ENCODE measurements around the gene EML3.
"Not testable (repeated sequence)": the region's sequence is repeated elsewhere in the genome, so short reads cannot be mapped to it uniquely, and the experiment has no call there.

Gene EML3

DNA sequence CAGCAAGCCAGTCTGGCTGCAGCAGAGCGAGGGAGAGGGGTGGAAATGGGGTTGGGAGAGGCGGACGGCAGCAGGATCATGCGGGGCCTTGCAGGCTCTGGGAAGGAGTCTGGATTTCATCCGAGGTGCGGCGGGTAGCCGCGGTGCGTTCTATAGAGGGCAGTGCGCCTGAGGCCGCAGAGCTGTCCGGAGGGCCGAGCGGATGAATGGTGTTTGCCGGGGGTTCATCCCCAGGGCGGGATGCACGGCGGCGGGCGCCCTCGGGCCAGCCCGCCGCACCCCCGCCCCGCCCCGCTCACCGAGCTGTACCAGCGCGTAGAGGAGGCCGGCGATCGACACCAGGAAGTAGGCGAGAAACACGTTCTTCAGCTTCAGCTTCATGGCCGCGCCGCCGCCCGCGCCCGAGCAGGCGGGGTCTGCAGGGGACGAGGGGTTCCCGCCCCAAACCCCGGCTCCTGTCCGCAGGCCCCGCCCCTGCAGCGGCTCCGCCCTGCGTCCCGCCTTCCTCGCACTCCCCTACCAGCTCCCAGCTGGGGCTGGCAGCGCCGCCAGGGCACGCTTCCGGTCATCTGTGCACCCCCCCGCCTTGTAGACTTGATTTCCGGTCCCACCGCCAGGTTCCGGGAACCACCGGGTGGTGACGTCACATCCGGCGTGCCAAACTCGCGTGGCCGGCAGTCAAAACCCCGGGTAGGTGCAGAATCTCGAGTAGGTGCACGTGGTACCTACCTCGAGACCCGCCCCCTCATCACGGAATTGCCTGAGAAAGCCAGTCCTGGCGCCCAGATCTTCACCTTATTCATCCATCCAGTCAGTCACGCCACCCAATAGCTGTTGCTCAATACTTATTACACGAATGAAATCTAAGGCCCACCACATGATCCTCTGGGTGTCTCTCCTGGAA lies 9.2 kb upstream of the EML3 start, which contains the start of gene B3GAT3:
B3GAT3 (minus strand) TSS at position 420 of the 904 bp plus-strand sequence; CDS start at position 381, 39 bp downstream.
- DNase-seq (ENCODE audit: low read depth), result peak; percentile 96

DNA sequence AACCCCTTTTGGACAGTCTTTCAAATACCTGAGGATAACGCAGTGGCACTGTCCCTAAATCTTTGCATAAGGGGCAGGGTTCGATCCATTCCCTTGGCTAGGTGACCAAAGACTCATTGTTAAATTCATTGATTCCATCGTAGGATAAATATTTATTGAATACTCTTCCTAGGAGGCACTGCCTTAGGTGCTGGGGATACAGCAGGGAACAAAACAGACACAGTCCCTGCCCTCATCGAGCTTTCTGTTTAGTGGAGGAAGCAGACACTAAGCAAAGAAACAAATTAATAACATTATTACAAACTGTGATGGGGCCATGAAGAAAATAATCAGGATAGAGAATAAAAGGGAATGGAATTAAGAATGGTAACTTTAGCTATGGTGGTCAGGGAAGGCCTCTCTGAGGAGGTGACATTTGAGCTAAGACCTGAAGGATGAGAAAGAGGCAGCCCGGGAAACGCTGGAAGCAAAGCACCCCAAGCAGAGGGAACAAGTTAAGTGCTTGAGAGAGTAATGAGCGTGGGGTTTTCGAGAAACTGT lies 8.5 kb upstream of the EML3 start:
- no peak for DNase-seq (ENCODE audit: low read depth)

DNA sequence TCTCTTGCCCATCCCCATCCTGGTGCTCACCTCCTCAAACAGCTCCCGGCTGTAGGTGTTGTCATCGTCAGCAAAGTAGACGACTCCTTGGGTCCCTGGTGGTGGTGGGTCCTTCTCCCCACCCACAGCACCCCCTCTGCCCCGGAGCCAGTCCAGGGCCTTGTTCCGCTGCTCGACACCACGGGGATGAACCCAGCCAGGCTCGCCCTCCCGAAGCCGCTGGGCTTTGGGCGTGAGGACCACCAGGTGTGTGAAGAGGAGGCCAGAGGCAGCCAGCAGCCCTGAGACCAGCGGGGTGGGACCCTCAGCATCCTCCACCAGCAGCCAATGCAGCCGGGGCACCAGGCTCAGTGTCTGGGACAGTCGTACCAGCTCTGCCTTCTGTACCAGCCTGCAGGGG lies 4.4 kb upstream of the EML3 start:
- not testable (repeated sequence) for DNase-seq (ENCODE audit: low read depth)

DNA sequence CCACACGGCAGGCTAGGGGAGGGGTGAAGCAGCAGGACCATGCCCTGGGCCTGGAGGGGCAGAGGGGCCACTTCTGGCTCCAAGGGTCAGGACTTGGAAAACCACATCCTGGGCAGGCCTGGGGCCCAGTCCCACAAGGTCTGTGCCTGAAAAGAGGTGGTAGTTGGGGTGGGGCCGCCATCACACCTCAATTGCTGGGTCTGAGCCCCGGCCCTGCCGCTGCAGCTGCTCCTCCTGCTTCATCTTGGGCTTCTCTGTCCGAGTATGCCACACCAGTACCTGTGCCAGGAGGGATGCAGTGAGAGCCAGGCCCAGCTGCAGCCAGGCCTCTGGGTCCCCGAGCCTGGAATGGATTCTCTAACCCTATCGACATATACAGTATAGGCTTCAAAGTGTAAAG lies 2.9 kb upstream of the EML3 start:
- no peak for DNase-seq (ENCODE audit: low read depth)

DNA sequence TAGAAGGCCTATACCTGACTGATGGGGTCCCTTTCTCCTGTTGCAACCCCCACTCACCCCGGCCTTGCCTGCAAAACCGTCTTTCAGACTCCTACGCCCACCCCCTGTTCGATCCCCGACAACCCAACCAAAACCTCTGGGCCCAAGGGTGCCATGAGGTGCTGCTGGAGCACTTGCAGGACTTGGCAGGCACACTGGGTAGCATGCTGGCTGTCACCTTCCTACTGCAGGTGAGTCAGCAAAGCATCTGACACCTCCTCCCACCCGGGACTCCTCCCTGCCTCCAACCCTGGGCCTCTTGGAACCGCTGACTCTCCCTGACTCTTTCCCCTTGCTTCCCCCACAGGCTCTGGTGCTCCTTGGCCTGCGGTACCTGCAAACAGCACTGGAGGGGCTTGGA lies 1.7 kb upstream of the EML3 start:
- DNase-seq (ENCODE audit: low read depth), result peak; percentile 28

DNA sequence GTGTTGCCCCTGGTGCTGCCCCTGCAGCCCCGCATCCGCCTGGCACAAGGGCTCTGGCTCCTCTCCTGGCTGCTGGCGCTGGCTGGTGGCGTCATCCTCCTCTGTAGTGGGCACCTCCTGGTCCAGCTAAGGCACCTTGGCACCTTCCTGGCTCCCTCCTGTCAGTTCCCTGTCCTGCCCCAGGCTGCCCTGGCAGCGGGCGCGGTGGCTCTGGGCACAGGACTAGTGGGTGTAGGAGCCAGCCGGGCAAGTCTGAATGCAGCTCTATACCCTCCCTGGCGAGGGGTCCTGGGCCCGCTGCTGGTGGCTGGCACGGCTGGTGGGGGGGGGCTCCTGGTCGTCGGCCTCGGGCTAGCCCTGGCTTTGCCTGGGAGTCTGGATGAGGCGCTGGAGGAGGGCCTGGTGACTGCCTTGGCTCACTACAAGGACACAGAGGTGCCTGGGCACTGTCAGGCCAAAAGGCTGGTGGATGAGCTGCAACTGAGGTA lies 760 bp upstream of the EML3 start:
- no peak for DNase-seq (ENCODE audit: low read depth)

DNA sequence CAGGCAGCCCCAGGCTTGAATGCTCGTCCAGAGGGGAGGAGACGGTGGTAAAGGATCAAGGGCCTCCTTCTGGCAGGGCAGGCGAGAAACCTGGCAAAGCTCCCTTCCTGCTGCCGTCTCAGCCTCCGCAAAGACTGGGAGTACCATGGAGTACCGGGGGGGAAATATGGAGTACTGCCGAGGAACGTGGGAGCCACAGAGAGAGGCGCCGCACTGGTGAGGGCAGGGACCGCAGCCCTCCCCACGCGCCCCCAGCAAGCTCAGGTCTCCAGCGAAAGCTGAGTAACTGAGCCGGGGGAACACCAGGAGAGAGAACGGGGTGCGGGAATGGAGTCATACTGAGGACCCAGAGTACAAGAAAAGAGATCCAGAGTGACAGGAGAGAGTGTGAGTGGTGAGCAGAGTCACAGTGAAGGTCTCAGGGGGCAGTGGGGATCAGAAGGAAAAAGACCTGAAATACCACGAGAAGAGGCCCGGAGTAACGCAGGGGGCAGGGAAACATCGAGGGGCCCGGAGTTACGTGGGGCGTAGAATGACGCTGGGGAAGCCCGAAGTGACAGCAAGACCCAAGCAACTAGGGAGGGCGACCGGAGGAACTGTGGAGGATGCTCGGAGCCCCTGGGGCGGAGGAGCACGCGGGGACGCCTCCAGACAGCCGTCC lies 740 bp downstream of the EML3 start:
- peak; percentile 40 for DNase-seq (ENCODE audit: low read depth)

DNA sequence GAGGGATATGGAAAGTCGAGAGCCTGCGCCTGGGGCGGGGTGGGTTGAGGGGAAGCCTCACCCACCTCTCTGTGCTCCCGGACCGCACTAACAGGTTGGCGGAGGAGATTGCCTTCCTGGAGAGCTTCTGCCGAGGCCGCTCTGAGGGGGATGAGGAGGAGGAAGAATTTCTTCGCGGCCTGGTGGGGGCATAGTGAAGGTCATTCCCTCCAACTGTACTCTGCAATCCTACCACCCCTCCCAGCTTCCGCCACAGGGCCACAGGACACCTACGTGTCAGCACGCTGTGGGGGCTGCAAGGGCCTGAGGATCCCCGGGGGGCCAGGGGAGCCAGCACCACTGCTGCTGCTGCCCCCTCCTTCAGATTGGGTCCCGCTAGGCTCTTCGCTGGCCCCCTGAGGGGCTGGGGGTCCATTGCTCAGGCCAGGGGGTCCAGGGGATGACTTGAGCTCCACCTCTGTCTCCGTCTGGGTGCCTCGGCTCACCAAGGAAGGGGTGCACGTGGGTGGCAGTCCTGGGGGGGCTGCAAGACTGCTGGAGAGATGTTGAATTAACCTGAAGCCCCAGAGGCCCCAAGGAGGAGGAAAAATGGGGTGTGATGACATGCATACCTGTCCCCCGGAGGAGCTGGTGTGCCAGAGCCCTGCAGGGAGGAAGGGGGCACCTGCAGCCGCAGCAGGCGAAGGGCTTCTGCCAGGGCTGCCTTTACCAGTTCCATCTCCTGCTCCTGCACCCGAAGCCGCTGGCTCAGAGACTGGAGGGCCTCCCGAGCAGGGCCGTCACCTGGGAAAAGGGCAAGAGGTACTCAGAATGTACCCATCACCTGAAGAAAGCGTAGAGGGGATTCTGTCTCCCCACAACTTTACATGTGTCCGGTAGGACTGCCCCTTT lies 1.5 kb downstream of the EML3 start:
- DNase-seq (ENCODE audit: low read depth), result no peak

DNA sequence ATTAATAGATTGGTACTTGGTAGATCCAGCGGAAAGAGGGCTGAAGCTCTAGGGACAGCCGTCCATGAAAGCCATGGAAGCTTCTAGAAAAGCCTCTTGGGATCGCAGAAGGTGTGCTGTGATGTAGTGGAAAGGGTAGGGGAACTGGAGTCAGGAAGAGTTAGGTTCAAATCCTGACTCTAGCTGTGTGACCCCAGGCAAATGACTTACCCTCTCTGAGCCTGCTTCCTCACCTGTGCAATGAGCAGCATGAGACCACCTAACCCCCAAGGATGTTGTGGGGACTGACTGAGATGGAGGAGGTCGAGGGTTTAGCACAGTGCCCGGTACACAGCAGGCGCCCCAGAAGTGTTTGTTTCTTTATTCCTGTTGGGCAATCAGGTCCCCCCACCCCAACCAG lies 2.2 kb downstream of the EML3 start:
- DNase-seq (ENCODE audit: low read depth), result no peak

DNA sequence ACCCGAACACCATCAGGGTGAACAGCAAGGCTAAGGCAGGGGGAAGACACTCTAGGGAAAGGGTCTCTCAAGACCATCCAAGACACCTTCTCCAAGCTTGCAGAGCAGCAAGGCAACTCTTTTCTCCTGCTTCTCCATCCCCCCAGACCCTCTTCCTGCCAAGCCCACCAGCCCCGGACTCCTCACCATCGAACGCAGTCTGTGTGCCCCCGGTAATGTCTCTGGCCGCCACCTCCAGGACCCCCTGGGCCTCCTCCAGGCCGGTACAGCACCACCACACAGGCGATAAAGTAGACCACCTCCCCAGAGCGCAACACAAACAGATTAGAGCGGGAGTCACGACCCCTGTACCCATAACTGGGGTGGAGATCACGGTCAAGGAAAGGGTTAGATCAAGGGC lies 3.8 kb downstream of the EML3 start:
- DNase-seq (ENCODE audit: low read depth), result no peak

DNA sequence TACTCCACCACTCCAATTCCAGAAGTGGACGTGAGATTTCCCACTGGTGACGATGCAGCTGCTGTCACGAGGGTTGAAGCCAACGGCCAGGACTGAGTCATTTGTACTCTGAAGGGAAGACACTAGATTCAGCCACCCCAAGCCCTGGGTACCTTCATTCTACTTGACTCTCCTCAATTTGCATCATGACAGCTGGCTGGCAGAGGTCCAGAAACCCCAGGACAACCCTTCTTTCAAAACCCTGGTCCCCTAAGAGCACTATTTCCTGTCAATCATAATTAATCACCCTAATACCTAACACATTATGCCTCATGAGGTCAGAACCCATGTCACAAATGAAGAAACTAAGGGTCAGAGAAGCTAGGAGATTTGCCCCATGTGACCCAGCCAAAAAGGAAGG lies 4.9 kb downstream of the EML3 start:
- no peak for DNase-seq (ENCODE audit: low read depth)

DNA sequence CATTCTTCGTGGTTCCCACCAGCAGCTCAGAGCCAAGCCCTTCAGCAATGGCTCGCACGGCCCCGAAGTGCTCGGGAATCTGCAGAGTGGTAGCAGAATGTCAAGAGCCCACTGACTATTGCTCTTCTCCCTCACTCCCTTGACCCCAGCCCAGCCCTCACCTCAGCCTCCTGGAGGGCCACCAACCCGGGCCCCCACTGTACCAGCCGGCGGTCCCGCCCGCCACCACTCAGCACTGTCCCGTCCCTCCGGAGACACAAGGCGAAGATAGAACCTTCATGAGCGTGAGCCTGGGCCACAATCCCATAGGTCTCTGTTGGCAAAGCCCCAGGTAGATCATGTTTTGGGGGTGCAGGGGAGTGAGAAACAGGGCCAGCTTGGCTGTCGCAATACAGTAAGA lies 6.7 kb downstream of the EML3 start:
- no peak for DNase-seq (ENCODE audit: low read depth)

DNA sequence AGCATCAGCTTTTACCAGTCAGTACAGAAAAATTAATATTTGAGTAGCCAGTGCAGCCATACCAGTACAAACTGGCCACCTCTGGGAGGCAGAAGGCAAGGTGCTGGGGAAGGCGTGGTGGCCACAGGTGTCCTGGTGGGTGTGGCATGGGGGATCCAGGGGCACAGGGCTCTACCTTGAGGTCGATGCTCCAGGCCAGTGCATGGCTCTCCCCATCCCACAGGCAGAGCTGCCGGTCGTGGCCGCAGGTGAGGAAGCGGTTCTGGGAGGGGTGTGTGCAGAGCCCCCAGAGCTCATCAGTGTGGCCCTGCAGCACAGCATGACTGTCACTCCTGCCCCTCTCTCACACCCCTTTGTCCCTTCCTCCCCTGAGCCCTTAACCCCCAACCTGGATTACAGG lies 7.1 kb downstream of the EML3 start:
- DNase-seq (ENCODE audit: low read depth), result no peak

DNA sequence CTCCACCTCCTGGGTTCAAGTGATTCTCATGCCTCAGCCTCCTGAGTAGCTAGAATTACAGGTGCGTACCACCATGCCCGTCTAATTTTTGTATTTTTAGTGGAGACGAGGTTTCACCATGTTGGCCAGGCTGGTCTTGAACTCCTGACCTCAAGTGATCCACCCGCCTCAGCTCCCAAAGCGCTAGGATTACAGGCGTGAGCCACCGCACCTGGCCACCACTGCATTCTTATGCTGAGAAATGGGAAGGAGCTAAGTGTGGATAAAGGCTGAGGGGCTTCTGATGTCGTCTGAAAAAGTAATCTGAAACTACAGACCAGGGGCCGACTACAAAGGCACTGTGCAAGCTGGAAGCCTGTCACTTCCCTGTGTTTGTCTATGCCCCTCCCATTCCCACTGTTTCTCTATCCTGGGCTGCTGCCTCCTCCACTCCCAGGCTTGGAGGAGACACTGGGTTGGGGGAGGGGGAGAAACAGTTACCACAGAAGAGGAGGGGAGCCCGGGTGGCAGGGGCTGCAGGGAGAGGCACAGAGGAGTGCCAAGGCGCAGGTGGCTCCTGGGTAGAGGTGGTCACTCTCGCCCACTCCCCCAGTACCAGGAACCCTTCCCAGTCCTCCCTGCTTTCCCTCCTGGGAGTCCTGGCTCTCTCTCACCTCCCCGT lies 8.0 kb downstream of the EML3 start:
- no peak for DNase-seq (ENCODE audit: low read depth)

DNA sequence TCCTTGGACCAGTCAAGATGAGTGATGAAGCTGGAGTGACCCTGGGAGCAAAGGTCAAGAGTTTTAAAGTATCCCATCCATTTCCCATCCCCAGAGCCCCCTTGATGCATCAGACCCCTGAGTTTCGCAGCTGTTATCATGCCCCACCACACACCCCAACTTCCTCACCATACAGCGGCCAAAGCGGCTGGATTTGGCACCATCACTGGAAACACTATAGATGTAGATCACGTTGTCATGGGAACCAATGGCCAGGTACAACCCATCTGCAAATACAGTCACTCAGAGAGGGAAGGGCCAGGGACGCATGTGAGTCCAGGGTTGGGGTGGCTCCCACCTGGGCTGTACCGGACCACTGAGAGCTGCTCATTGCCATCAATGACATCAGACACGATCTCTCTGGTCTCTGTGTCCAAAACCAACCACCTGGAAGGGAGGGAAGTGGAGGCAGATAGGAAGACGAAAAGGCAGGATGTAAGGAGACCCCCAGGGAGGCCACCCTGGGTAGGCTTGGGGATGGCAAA lies 8.7 kb downstream of the EML3 start:
- DNase-seq (ENCODE audit: low read depth), result no peak

DNA sequence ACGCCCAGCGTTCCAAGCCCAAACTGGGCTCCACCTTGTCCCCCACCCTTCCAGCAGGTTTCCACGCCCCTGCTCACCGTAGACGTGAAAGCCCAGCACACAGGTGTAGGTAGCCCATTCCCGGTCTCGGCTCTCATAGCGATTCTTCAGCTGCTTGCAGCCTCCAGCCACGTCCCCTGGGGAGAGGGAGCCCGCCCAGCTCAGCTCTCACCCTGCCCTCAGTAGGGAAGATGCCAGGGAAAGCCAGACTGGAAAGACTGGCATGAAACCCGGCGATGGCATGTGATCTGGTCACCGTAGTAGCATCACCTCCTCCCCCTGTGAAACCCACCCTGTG lies 9.5 kb downstream of the EML3 start:
- no peak for DNase-seq (ENCODE audit: low read depth)

DNA sequence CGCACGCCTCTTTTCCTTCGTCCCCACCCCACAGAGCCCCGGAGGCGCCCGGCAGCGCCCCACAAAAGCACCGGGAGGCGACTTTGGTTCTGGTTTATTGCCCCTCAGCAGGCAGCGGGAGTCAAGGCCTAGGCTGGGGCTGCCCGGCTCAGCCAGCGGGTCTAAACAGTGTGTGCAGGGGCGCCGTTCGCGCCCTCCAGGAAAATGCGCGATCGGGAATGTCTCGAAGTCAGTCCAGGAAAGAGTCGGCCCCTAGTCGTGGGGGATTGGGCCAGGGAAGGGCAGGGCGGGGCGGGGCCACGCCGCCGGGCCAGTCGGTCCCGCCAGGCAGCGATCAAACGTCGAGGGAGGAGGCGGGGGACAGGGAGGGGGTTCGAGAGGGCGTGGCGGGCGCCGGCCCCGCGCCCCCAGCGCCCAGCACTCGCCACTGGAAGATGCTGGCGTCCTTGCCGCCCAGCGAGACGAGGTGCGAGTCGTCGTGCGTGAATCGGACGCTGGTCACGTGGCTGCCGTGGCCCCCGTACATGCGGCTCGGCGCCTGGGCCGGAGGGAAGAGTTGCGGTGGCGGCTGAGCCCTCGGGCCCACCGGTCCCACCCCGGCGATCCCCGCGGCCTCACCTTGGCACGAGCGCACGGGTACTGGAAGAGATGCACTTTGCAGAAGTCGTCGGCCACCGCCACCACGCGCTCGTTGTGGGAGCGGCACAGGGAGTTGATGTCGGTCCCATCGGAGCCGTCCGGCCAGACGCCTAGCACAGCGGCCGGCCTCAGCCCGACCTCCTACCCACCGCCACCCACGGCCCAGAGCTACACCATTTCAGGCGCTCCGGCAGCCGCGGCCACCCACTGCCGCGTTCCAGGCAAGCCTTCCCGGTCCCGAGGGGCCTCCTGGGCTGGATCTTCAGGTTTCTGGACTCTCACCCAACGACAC lies 10.2 kb downstream of the EML3 start:
- DNase-seq (ENCODE audit: low read depth), result peak; percentile 27

DNA sequence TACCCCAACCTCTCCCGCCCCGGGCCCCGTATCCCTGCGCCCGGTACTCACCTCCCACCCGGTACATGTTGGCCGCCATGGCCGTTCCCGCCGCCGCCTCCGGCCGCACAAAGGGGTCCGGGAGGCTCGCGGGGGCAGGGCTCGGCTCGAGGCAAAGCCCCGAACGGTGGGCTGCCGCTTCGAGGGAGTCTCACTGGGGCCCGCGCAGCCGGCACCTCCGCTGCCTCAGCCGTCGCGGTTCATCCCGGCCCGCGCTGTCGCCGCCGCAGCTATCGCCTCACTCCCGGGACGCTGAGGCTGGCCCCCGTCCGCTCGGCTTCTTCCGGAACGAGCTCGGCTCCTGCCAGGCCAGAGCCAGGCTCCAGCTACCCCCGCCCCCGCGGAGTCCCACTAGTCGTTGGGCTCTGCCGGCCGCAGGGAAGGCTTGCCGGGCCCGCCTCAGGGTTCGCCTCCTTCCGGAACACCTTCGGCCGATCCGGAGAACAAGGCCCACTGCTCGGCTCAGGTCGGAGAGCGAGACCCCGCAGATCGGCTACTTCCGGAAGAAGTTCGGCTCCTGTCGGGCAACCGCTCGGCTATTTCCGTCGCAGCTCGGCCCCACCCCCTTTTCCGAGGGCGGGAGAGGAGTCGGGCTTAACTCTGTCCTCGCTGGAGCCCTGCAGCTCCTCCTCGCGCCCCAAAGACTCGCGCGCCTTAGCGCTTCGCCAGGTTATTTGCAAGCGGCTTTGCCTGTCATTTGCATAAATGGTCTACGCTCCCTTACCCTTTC lies 11.0 kb downstream of the EML3 start, which contains the start of gene MTA2:
MTA2 (minus strand) TSS at position 494 of the 769 bp plus-strand sequence; CDS start at position 79, 415 bp downstream.
- peak; percentile 99 for DNase-seq (ENCODE audit: low read depth)

DNA sequence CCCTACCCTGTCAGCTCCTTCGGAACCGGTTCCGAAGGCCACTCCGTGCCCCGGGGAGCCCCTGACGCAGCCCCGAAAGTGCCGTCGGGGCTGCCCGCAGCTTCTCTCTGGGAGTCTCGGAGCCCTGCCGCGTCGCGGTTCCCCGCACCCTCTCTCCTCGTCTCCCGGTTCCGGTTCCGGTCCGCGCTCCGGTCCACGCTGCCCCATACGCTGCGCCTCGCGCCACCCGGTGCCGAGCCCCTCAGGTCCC lies 11.5 kb downstream of the EML3 start:
- peak; percentile 45 for DNase-seq (ENCODE audit: low read depth)

Measured in stimulated activated CD8-positive, alpha-beta memory T cell treated with anti-CD3 and anti-CD28 coated beads, Interleukin-4, amount 100 ng/mL, for 24 hours (primary cell).